ENCODE measurements around the gene SMIM45.

Gene SMIM45

DNA sequence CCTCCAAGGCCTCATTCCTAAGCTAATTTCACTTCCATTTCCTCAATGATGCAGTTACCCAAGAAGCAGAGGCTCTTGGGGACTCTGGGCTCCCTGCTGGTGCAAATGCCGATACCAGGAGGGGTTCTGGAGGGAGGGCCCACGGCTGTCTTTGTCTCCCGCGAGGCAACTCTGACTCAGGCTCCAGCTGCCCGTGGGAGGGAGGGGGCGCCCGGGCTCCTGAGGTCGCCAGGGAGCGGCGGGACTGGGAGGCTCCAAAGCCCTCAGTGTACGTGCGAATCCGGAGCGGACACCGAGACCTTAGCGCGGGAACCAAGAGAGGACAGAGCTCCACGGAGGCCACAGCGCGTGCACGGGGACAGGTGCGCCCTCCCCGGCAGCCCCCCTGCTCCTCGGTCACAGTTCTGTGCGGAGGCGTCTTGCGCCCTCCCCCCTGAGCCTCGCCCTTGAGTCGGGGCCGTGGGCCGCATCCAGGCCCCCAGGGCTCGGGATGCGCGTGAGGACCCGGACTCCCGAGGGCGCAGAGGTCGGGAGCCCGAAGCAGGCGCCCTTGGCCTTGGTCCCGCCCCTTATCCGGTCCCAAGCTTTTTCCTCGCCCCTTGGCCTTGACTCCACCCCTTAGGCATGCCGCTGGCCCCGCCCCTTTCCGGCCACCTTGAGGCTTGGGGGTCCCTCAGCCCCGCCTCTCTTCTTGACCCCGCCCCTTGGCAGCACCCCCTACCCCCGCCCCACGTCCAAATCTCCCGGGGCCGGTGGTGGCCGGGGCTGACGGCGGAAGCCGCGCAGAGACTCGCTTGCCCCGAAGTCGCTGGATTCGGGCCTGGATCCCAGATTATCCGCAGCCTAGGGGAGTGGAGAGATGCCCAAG is 32.4 kb upstream of the SMIM45 start:
- Mint-ChIP-seq H3K27ac (no peak overlapping the region), H3K9me3 (no peaks in the 10 kb centered on the region), H3K4me3 (peak overlapping the region; percentile 70), H3K36me3 (no peaks in the 10 kb centered on the region), H3K4me1 (peaks cover 26% of the 10 kb centered on the region), H3K27me3 (ENCODE audit: low read depth) (peaks cover 89% of the 10 kb centered on the region)
- DNase-seq (ENCODE audit: low spot score) (peak; percentile 96), ATAC-seq (peak; percentile 91)
- POLR2A ChIA-PET, result interaction anchor here (0.5 to 1.8 kb wide), 4 partner anchors 13 to 182 kb away, joined by 3 to 6 read pairs (median 3); partner anchors contain the start of genes CCDC134 and SREBF2
- CTCF ChIA-PET, result interaction anchor here (0.6 to 2.7 kb wide), 16 partner anchors 9 to 1188 kb away, joined by 3 to 18 read pairs (median 4); partner anchors contain the start of gene CENPM
- TF ChIP-seq, protein P1, sequence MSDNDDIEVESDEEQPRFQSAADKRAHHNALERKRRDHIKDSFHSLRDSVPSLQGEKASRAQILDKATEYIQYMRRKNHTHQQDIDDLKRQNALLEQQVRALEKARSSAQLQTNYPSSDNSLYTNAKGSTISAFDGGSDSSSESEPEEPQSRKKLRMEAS (CRISPR knock-in tag; IDR thresholded peaks at IDR 0.05), result no peak; the same call in 1 of the 2 replicates
- TF ChIP-seq GTF2I (CRISPR knock-in tag; conservative IDR thresholded peaks at IDR 0.05) (no peak), ZNF416 (CRISPR knock-in tag; IDR thresholded peaks at IDR 0.05) (no peak), TP53 (CRISPR knock-in tag; IDR thresholded peaks at IDR 0.05) (no peak), ELF4 (CRISPR knock-in tag; IDR thresholded peaks at IDR 0.05; ENCODE audit: low read depth) (no peak), EMX1 (CRISPR knock-in tag; IDR thresholded peaks at IDR 0.05) (no peak), ZNF121 (CRISPR knock-in tag; IDR thresholded peaks at IDR 0.05) (no peak), JUN (CRISPR knock-in tag; IDR thresholded peaks at IDR 0.05) (no peak), JAZF1 (CRISPR knock-in tag; IDR thresholded peaks at IDR 0.05) (no peak), SMAD4 (CRISPR knock-in tag; IDR thresholded peaks at IDR 0.05) (no peak), FOXK1 (CRISPR knock-in tag; IDR thresholded peaks at IDR 0.05) (no peak), NR3C1 (CRISPR knock-in tag; conservative IDR thresholded peaks at IDR 0.05; ENCODE audit: low read depth) (peak; percentile 69; the same call in 1 of the 2 replicates), CREM (CRISPR knock-in tag; IDR thresholded peaks at IDR 0.05) (no peak), OVOL2 (CRISPR knock-in tag; IDR thresholded peaks at IDR 0.05; ENCODE audit: borderline replicate concordance) (no peak), CREB1 (CRISPR knock-in tag; IDR thresholded peaks at IDR 0.05) (no peak), TEAD1 (CRISPR knock-in tag; IDR thresholded peaks at IDR 0.05) (0 out of 2 replicates have a peak, but pooled peaks have one; percentile 7)
- TF ChIP-seq, protein P2, sequence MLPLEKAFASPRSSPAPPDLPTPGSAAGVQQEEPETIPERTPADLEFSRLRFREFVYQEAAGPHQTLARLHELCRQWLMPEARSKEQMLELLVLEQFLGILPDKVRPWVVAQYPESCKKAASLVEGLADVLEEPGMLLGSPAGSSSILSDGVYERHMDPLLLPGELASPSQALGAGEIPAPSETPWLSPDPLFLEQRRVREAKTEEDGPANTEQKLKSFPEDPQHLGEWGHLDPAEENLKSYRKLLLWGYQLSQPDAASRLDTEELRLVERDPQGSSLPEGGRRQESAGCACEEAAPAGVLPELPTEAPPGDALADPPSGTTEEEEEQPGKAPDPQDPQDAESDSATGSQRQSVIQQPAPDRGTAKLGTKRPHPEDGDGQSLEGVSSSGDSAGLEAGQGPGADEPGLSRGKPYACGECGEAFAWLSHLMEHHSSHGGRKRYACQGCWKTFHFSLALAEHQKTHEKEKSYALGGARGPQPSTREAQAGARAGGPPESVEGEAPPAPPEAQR (CRISPR knock-in tag; IDR thresholded peaks at IDR 0.05), result no peak
- TF ChIP-seq, protein P3, sequence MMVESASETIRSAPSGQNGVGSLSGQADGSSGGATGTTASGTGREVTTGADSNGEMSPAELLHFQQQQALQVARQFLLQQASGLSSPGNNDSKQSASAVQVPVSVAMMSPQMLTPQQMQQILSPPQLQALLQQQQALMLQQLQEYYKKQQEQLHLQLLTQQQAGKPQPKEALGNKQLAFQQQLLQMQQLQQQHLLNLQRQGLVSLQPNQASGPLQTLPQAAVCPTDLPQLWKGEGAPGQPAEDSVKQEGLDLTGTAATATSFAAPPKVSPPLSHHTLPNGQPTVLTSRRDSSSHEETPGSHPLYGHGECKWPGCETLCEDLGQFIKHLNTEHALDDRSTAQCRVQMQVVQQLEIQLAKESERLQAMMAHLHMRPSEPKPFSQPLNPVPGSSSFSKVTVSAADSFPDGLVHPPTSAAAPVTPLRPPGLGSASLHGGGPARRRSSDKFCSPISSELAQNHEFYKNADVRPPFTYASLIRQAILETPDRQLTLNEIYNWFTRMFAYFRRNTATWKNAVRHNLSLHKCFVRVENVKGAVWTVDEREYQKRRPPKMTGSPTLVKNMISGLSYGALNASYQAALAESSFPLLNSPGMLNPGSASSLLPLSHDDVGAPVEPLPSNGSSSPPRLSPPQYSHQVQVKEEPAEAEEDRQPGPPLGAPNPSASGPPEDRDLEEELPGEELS (CRISPR knock-in tag; IDR thresholded peaks at IDR 0.05), result no peak
- TF ChIP-seq, protein P4, sequence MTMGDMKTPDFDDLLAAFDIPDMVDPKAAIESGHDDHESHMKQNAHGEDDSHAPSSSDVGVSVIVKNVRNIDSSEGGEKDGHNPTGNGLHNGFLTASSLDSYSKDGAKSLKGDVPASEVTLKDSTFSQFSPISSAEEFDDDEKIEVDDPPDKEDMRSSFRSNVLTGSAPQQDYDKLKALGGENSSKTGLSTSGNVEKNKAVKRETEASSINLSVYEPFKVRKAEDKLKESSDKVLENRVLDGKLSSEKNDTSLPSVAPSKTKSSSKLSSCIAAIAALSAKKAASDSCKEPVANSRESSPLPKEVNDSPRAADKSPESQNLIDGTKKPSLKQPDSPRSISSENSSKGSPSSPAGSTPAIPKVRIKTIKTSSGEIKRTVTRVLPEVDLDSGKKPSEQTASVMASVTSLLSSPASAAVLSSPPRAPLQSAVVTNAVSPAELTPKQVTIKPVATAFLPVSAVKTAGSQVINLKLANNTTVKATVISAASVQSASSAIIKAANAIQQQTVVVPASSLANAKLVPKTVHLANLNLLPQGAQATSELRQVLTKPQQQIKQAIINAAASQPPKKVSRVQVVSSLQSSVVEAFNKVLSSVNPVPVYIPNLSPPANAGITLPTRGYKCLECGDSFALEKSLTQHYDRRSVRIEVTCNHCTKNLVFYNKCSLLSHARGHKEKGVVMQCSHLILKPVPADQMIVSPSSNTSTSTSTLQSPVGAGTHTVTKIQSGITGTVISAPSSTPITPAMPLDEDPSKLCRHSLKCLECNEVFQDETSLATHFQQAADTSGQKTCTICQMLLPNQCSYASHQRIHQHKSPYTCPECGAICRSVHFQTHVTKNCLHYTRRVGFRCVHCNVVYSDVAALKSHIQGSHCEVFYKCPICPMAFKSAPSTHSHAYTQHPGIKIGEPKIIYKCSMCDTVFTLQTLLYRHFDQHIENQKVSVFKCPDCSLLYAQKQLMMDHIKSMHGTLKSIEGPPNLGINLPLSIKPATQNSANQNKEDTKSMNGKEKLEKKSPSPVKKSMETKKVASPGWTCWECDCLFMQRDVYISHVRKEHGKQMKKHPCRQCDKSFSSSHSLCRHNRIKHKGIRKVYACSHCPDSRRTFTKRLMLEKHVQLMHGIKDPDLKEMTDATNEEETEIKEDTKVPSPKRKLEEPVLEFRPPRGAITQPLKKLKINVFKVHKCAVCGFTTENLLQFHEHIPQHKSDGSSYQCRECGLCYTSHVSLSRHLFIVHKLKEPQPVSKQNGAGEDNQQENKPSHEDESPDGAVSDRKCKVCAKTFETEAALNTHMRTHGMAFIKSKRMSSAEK (CRISPR knock-in tag; IDR thresholded peaks at IDR 0.05; ENCODE audit: borderline replicate concordance), result 0 out of 2 replicates have a peak, but pooled peaks have one; percentile 33
- TF ChIP-seq, protein P5, sequence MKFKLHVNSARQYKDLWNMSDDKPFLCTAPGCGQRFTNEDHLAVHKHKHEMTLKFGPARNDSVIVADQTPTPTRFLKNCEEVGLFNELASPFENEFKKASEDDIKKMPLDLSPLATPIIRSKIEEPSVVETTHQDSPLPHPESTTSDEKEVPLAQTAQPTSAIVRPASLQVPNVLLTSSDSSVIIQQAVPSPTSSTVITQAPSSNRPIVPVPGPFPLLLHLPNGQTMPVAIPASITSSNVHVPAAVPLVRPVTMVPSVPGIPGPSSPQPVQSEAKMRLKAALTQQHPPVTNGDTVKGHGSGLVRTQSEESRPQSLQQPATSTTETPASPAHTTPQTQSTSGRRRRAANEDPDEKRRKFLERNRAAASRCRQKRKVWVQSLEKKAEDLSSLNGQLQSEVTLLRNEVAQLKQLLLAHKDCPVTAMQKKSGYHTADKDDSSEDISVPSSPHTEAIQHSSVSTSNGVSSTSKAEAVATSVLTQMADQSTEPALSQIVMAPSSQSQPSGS (CRISPR knock-in tag; IDR thresholded peaks at IDR 0.05; ENCODE audit: borderline replicate concordance, low read depth), result no peak
- TF ChIP-seq, protein P6, sequence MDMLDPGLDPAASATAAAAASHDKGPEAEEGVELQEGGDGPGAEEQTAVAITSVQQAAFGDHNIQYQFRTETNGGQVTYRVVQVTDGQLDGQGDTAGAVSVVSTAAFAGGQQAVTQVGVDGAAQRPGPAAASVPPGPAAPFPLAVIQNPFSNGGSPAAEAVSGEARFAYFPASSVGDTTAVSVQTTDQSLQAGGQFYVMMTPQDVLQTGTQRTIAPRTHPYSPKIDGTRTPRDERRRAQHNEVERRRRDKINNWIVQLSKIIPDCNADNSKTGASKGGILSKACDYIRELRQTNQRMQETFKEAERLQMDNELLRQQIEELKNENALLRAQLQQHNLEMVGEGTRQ (CRISPR knock-in tag; IDR thresholded peaks at IDR 0.05), result no peak
- TF ChIP-seq, protein P7, sequence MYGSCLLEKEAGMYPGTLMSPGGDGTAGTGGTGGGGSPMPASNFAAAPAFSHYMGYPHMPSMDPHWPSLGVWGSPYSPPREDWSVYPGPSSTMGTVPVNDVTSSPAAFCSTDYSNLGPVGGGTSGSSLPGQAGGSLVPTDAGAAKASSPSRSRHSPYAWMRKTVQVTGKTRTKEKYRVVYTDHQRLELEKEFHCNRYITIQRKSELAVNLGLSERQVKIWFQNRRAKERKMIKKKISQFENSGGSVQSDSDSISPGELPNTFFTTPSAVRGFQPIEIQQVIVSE (CRISPR knock-in tag; IDR thresholded peaks at IDR 0.05; ENCODE audit: borderline replicate concordance), result no peak
- TF ChIP-seq, protein P8, sequence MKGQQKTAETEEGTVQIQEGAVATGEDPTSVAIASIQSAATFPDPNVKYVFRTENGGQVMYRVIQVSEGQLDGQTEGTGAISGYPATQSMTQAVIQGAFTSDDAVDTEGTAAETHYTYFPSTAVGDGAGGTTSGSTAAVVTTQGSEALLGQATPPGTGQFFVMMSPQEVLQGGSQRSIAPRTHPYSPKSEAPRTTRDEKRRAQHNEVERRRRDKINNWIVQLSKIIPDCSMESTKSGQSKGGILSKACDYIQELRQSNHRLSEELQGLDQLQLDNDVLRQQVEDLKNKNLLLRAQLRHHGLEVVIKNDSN (CRISPR knock-in tag; IDR thresholded peaks at IDR 0.05), result no peak
- TF ChIP-seq, protein P9, sequence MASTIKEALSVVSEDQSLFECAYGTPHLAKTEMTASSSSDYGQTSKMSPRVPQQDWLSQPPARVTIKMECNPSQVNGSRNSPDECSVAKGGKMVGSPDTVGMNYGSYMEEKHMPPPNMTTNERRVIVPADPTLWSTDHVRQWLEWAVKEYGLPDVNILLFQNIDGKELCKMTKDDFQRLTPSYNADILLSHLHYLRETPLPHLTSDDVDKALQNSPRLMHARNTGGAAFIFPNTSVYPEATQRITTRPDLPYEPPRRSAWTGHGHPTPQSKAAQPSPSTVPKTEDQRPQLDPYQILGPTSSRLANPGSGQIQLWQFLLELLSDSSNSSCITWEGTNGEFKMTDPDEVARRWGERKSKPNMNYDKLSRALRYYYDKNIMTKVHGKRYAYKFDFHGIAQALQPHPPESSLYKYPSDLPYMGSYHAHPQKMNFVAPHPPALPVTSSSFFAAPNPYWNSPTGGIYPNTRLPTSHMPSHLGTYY (CRISPR knock-in tag; IDR thresholded peaks at IDR 0.05), result no peak
